ENCODE results near the gene PTPN22.

The PTPN22 gene

DNA sequence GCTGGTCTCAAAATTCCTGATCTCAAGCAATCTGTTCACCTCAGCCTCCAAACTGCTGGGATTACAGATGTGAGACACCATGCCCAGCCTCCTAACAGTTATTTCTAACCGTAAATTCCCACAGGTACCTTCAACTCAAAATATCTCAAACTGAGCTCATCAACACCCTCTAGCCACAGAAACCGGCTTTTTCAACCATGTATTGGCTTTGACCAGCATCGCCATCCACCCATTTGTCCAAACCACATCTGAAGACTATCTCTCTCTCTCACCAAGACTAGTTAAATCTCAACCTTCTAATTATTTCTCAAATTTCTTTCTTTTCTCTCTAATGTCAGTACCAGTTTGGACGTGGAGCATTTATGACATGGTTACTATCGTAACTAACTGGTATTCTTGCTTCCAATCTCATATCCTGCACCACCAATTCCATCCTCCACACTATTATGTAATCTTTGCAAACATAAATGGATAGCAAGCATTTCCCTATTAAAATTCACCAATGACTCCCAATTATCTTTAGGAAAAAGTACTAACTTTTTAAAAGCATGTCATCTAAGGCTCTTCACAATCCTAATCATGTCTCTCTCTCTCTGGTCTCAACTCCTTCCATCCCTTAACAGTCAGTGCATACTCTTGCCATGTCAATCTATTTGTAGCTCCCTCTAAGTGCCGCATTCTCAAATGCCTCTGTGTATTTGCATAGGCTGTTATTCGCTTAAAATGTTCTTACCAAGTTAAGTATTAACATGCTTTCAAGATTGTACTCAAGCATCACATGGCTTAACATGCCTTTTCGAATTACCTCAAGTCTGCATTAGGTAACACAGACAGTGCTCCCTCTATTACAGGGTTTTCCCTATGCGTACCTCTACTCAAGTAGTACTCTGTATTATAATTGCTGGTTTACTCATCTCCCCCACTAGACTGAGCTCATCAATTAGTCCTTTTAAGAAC lies 77.4 kb downstream of the PTPN22 start:
- DNase-seq = no peak

DNA sequence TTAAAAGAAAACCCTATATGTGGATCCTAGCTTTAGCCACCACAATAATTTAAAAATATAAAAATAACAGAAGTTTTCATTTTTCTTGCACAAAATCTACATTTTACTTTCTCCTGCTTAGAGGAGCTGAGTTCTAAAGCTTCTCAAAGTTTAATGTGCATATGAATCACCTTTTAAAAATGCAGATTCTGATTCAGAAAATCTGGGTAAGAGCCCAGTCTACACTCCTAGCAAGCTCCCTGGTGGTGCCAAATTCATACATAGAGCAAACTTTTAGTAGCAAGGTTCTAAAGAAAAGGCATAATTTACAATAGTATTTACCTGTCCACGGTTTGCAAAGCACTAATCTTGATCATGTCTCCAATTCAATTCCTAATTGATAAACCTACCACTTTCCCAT lies 78.5 kb downstream of the PTPN22 start:
- no peak for DNase-seq

DNA sequence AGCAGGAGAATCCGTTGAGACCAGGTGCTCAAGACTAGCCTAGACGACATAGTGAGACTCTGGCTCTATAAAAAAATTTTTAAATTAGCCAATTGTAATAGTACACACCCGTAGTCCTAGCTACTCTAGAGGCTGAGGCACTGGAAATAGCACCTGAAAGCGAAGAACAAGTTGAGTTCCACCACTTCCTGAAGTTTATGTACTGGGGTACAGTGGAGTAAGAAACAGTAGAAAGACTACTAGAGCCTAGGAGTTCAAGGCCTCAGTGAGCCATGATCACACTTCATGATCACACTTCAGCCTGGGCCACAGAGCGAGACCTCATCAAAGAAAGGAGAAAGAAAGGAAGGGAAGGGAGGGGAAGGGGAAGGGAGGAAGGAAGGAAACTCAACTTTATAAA lies 79.0 kb downstream of the PTPN22 start:
- no peak for DNase-seq

DNA sequence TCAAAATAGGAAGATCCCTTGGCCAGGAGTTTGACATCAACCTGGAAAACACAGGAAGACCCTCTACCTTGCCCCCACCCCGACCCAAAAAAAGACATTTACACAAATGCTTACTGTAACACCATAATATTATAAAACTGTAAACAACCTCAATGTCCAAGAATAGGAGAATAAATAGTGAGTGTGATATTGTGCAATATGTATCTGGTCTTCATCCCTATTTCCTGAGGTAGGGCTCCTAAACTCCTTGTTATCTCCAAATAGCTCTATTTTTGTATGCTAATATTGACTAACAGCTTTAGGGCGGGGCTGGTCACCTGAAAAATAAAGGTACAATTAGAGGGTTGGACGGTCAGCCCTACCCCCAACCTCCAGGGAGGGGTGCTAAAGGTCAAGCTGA lies 82.7 kb downstream of the PTPN22 start:
- no peak for DNase-seq

DNA sequence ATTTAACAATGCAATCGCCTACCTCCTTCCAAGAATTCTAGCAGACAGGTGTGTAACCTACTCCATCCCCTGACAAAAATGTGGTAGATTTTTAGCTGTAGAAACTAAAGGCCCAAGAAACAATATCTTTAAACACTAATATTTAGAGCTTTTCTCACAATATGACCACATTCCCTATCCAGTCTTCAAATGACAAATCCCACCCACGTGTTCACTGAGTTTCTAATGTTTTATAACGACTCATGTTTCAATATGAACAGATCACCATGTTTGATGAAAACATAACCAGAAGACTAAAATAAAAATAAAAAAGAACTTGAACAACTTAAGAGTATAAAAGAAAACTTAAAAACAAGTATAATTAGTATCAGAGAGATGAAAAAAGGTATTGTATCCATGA lies 83.8 kb downstream of the PTPN22 start:
- no peak for DNase-seq

DNA sequence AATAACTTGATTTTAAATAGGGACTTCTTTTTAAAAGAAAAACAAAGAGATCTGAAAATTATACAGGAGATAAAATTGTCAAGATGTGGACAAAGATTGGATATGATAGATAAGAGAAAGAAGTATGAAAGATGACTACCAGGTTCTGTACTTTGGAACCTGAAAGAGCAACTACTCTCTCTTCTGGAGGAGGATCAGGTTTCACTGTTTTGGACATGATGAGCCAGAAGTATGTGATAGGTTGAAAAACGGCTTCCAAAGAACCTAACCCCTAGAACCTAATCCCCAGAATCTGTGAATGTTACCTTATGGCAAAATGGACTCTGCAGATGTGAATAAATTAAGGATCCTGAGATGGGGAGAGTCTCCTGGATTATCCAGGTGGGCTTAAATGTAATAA lies 85.4 kb downstream of the PTPN22 start:
- DNase-seq = no peak

DNA sequence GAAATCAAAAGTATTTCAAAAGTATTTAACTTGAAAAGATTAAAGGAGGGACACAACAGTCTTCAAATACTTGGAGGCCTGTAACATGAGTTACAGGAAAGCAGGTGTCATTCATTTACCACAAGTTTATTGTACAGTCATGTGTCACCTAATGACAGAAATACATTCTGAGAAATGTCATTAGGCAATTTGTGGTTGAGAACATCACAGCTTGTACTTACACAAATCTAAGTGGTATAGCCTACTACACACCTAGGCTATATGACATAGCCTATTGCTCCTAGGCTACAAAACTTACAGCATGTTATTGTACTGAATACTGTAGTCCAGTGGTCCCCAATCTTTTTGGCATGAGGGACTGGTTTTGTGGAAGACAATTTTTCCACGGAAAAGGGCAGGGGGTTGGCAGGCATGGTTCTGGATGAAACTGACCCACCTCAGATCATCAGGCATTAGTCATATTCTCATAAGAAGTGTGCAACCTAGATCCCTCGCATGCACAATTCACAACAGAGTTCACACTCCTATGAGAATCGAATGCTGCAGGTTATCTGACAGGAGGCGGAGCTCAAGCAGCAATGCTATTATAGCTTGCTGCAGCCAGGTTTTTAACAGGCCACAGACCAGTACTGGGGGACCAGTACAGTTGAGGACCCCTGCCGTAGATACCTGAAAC lies 87.3 kb downstream of the PTPN22 start:
- DNase-seq = no peak

DNA sequence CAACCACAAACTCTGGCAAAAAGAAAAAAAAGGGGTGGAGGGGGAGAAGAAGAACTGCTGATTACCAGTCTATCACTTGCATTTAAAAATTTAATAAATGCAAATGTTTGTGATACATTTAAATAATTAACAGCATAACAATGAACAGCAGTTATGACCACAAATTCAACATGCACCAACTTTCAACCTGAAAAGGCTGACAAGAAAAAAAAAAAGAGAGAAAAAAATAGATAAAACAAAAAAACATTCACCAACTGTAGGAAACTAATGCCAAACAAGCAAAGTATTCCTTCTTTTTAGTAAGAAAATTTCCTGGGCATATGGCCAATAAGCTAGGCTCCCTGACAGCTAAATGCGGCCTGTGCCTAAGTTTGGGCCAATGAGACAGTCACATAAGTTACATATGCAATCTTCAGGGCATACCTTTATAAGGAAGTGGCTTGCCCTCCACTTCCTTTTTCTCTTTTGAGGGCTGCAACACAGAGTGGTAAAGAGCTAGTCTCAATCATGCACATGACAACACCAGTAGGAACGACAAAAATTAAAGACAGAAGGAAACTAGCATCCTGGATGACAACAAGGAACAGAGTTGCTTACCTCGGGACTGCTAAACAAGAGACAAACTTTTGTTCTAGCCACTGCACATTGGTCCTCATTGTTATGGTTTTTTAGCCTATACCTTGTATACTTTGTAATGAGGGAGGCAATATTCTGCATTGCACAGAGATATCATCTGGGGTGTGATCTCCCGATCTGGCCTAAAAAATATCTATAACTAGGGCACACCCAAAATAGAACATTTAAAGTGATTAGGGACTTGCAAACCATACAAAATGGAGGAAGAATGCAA lies 88.0 kb downstream of the PTPN22 start:
- DNase-seq = no peak

DNA sequence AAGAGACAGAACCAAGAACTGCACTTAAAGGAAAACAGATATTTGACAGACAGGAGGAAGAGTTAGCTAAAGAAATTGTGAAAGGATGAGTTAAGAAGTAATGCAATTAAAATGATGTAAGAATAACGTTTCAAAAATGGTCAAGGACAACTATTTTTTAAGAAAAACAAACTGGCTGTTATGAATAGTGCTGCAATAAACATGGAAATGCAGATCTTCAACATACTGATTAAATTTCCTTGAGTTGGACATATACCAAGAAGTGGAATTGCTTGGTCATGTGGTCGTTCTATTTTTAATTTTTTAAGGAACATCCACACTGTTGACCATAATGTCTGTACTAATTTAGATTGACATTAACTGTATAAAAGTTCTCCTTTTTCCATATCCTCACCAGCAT lies 89.1 kb downstream of the PTPN22 start:
- no peak for DNase-seq

DNA sequence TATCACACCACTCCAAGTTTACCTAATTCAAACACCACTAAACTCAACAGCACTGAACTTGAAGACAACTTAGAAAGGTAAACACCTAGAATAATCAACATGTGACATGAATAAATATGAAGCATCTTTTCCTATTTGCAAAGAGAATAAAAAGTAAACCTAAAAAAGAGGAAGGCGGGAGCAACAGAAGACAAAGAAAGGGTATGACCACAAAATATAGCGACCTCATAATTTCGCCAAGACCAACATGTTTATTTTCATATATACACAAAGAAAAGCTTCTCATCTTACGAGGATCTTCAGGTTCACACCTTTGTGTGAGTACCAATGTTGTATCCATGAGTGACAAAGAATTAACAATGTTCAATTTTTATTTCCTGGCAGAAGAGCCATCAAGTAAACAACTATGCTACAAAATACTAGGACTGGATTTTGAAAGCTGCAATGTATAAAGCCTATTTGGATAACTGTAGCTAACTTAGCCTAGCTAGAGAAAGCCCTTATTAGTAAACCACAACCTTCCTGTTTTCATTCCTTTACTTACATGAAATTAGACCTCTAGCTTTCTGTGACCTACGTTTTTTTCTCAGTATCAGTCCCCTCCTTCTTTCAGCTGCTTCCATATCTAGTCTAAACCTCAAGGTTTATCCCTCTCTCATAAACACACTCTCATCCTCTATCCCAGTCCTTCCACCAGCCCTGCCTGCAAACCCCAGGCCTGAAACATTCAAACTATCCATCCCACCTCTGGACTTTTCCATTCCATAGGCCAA lies 91.0 kb downstream of the PTPN22 start:
- no peak for DNase-seq

DNA sequence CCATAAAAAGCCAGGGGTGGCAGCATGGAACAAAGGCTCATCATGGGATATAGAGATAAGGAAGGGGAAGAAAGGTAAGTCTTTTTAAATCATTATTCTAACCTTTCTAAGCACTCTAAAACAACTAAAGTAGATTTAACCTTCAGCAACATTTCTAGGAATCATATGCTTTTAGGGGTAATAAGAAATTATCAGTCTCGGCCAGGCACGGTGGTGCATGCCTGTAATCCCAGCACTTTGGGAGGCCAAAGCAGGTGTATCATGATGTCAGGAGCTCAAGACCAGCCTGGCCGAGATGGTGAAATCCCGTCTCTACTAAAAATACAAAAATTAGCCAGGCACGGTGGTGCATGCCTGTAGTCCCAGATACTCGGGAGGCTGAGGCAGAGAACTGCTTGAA lies 92.0 kb downstream of the PTPN22 start:
- DNase-seq = no peak

DNA sequence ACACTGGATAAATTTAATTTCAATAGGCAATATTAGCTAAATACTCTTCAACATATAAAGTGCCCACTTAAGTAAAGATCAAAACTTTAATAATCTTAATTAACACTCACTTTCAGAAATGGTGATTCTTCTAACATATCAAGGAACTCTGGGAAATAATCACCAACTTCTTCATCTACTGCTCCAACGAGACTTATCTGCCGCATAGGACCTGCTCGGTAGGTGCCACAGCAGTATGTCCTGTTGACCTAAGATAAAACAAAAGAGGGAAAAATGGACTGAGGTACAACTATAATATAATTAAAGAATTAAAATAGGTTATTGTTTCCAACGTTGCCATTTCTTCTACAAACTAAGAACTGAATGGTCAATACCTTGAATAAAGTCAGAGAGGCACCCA lies 94.0 kb downstream of the PTPN22 start:
- DNase-seq = no peak

DNA sequence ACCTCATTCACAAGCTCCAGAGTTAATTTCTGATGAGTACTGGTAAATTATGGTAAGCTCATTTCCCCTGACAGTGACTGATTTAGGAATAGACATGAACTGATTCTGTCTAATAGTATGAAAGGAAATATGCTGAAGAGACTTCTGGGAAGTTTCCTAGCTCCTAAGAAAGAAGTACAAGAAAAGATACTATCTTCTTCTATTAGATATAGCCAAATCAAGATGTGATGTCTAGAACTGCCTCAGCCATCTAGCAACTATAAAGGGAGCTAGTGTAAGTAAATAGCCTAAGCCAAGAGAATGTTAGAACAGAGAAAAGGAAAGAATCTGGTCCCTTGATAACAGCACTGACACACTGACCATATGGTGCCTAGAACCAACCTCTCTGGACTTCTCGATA lies 101.5 kb downstream of the PTPN22 start:
- DNase-seq = no peak

DNA sequence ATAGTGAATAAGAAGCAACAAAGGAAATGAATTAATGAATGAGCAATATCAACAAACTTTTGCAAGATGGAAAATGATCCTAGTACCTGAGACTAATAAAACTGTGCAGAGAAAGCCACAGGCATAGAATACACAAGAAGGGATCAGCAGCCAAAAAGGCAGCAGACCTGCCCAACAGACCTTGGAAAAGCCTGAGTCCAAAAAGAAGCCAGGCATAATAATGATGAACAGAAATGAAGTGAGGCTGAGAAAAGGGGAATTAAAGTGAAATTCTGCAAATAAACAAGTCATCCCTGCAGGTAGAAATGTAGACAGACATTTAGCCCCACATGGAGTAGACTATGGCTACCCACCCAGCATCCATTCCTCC lies 101.9 kb downstream of the PTPN22 start:
- DNase-seq = no peak

DNA sequence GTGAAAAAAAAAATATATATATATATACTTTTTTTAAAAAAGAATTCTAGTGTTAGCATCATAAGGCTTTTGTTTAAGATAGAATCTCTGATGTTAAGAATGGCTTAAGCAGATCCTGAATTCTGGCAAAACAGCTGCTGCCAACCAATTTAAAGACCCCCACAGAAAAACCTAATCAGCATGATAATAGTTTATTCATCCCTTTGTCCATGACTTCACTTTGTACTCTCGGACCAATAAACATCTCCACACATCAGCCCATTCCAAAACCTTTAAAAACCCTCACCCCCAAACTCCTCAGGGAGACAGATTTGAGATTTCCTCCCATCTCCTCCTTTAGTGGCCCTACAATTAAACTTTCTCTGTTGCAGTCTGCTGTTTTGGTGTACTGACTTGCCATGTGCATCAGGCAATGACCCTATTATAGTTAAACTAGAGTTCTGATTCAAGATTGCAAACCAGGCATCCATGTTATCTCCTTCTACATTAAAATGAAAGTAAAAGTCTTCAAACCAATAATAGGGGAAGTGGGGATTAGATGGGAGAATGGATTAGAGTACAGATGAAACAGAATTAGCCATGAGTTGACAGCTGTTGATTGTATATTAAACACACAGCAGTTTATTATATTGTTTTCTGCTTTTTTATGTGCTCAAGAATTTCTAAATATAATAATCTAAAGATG lies 102.5 kb downstream of the PTPN22 start:
- no peak for DNase-seq

DNA sequence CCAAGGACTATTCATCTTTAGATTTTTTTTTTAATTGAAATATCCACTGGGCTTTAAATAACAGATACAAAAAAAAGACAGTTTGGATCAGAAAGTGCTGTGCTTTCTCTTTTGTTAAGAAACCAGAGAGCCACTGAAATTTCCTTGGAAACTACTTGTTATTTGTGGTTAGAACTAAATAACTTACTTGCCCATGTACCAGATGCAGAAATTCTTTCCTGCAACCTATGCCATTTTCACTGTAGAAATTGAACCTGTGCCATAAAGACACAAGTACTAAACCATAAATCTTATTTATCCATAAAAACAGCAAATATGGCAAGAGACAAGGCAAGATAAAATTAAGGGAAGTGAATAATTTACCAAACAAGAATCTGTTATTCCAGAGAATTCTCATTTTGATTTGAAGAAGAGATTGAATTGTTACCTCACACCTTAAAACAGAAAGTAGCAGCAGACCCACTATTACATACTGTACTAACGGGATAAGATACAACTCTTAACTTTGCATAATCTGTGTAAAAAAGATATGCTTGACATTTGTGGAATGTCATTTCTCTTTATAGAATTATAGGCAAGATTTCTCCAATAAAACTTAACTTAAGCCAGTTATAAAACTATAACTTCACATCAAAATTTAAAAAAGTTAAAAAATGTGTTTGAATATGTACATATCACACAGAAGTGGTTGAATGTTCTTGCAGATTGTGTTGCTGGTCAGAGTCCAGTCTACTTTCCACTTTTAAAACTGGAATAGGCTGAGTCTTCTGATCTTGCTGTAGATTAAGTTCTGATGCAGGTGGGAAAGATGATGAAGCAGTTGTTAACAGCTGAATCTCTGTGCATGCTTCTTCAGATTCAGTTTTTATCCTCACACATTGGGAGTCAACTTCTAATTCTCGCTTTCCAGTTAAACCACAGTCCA lies 105.9 kb downstream of the PTPN22 start:
- DNase-seq = no peak
